Measurements from ENCODE around the gene RPL18.

- TF ChIP-seq CTCF (conservative IDR thresholded peaks at IDR 0.05; ENCODE audit: low read depth, low read length) (no peak), EZH2 (IDR thresholded peaks at IDR 0.05; ENCODE audit: low read length, unreplicated experiment) (no peak)
Measured at GRCh38 chr19:48603449-48603848, 15.5 kb downstream of the RPL18 start.
